ENCODE measurements around the gene SEMA5A.

GRCh38 chr5:9241479-9242305 lies 304.2 kb downstream of the SEMA5A start:
- TF ChIP-seq CTCF (IDR thresholded peaks at IDR 0.05) (no peak), POLR2A (IDR thresholded peaks at IDR 0.05) (no peak)

Measured in lower leg skin (tissue), 3 donors.